Choroid plexus epithelial cell (primary cell): ENCODE data around the gene RASGRF1.

ENCODE experiments used
- DNase-seq: peaks from one replicate; pipeline ENCODE4 v3.0.0-alpha.2; 2010; ENCODE audit warnings: low read depth
- H3K4me3 ChIP-seq: 2 replicates; pipeline ENCODE4 v1.5.1; 2011; ENCODE audit warnings: low read depth, mild to moderate bottlenecking, control low read depth, low read length, moderate library complexity
- TF ChIP-seq, protein P1 (sequence below): conservative IDR thresholded peaks from 2 replicates; pipeline ENCODE4 v1.5.1; 2011; ENCODE audit warnings: low read depth, mild to moderate bottlenecking, control low read depth, inconsistent platforms, low read length, moderate library complexity

RASGRF1 gene

DNA sequence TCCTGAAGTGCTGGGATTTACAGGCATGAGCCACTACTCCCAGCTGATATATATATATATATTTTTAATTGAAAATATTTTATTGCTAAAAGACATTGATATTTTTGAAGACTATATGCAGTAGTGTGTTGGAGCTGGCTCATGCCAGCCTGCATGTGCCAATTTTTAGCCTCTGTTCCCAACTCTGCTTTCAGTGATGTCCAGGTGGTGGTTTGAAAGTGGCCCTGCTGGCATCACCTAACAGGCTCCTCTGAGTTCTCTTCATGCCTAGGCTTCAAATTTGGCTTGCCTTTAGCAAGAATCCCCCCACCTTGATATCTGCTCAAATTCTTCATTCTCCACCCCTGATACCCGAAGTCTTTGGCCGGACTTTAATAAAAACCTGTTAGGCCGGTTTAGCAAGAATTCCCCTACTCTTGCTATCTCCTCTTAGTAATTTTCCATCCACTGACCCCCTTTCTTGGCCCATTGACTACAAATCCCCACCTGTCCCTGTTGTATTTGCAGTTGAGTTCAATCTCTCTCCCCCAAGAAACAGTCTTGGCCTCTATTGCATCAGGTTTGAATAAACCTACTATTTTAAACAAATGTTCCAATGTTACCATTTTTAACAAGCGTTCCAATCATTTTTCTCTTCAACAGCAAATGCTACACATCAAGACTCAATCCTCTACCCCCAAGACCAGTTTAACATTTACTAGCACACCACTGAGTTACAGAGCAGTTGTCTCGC, 121.9 kb downstream of the RASGRF1 start:
- no peak for DNase-seq
- H3K4me3 ChIP-seq, result no peak overlapping the region
- TF ChIP-seq, protein P1, sequence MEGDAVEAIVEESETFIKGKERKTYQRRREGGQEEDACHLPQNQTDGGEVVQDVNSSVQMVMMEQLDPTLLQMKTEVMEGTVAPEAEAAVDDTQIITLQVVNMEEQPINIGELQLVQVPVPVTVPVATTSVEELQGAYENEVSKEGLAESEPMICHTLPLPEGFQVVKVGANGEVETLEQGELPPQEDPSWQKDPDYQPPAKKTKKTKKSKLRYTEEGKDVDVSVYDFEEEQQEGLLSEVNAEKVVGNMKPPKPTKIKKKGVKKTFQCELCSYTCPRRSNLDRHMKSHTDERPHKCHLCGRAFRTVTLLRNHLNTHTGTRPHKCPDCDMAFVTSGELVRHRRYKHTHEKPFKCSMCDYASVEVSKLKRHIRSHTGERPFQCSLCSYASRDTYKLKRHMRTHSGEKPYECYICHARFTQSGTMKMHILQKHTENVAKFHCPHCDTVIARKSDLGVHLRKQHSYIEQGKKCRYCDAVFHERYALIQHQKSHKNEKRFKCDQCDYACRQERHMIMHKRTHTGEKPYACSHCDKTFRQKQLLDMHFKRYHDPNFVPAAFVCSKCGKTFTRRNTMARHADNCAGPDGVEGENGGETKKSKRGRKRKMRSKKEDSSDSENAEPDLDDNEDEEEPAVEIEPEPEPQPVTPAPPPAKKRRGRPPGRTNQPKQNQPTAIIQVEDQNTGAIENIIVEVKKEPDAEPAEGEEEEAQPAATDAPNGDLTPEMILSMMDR, result no peak

DNA sequence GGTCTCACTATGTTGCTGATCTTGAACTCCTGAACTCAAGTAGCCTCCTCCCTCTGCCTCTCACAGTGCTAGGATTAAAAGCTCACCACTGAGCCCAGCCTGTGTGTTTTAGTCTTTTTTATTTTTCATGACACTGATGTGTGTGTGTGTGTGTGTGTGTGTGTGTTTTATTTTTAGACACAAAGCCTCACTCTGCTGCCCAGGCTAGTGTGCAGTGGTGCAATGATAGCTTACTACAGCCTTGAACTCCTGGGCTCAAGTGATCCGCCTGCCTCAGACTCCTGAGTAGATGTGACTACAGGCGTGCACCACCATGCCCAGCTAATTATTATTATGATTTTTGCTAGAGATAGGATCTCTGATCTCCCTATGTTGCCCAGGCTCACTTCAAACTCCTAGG, 122.5 kb downstream of the RASGRF1 start:
- no peak overlapping the region for H3K4me3 ChIP-seq
- DNase-seq, result no peak
- TF ChIP-seq, protein P1, result no peak

DNA sequence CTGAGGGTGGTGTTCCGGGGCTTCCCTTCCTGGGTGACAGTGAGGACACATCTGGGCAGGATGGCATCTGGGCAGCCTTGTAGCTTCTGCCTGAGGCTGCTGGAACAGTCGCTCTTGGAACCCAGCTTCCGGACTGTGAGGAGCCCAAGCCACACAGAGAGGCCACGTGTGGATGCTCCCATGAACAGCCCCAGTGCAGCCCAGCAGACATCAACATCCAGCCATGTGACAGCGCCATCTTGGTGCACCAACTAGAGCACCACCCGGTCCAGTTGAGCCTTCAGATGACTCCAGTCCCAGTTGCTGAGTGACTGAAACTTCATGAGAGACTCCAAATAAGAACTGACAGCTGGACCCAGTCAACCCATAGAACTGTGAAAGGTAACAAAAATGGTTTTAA, 130.3 kb downstream of the RASGRF1 start:
- no peak overlapping the region for H3K4me3 ChIP-seq
- TF ChIP-seq, protein P1, result no peak
- DNase-seq, result no peak

DNA sequence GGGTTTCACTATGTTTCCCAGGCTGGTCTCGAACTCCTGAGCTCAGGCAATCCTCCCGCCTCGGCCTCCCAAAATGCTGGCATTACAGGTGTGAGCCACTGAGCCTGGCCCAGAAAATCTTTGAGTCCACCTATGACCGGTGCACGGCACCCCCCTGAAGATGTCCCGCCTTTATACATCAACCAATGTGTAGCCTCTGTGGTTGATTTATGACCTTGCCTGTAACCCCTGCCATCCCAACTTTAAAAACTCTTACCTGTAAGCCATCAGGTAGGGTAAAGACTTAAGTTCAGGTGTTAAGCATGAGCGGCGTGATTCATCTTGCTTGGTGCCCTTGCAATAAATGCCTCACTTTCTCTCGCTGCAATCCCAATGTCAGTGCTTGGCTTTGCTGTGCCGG, 131.2 kb downstream of the RASGRF1 start:
- TF ChIP-seq, protein P1, result no peak
- H3K4me3 ChIP-seq, result no peak overlapping the region
- no peak for DNase-seq

DNA sequence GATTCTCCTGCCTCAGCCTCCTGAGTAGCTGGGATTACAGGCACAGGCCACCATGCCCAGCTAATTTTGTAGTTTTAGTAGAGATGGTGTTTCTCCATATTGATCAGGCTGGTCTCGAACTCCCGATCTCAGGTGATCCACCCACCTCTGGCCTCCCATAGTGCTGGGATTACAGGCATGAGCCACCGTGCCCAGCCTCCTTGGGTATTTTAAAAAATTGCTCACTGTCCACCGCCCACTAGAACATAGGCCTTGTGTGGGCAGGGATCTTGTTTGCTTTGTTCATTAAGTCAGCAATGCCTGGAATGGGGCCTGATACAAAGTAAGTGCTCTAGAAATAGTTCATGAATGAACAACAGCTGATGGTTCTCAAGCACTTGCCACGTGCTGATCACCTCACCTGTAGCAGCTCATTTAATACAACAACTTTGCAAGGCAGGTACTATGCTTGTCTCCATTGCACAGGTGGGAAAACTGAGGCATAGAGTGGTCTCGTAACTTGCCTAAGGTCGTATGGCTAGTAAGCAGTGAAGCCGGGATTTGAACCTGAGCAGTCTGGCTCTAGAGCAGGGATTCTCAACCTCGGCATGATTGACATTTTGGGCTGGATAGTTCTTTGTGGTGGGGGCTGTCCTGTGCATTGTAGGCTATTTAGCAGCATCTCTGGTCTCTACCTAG, 133.0 kb downstream of the RASGRF1 start:
- no peak overlapping the region for H3K4me3 ChIP-seq
- TF ChIP-seq, protein P1, result no peak
- no peak for DNase-seq

DNA sequence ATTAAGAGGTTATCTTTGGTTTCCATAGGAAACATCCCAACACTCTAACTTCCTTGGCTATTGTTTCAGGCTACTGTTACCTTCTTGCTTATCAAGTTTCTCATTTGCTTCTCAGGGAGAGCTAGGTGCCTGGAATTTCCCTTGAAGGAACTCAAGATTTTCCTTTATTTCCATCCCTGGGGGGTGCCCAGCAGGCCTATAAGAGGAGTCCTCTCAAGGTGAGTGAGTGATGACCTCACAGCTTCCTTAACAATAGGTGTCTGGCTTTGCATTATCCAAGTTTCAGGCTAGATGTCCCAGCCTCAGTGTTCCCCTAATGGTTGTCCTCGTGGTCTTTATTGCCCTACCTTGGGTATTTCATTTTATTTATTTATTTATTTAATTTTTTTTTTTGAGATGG, 133.6 kb downstream of the RASGRF1 start:
- TF ChIP-seq, protein P1, result no peak

DNA sequence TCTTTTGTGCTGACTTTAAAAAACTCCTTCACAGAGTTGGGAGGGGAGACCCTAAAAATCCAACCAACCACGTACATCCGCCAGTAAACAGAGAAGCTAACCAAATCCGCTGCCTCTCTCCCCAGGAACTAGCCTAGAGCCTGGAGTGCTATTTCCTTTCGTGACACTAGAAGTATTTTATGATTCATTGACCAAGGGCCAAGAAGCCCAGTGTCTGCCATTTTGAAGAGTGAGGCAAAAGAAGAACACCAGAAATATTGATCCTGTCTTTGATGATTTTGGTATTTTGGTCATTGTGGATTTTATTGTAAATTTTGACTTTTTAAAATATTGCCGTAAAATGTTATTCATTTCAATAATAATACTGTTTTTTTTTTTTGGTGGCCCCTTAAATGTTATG, 135.2 kb downstream of the RASGRF1 start:
- no peak for DNase-seq
- TF ChIP-seq, protein P1, result no peak
- H3K4me3 ChIP-seq, result no peak overlapping the region

More for the DNA sequence above, 133.6 kb downstream of the RASGRF1 start:
- H3K4me3 ChIP-seq, result no peak overlapping the region
- DNase-seq, result no peak
